ENCODE data around the gene PHYHIPL.

GRCh38 chr10:59272061-59272460 is 95.6 kb downstream of the PHYHIPL start:
- TF ChIP-seq EZH2 (IDR thresholded peaks at IDR 0.05; ENCODE audit: insufficient read depth, poor library complexity, severe bottlenecking) (no peak), EZH2phosphoT487 (IDR thresholded peaks at IDR 0.05; ENCODE audit: insufficient read depth, low read depth) (no peak)
